ENCODE data around the gene IQGAP2.
"Not testable (repeated sequence)": the region's sequence is repeated elsewhere in the genome, so short reads cannot be mapped to it uniquely, and the experiment has no call there.

Gene IQGAP2

GRCh38 chr5:76402886-76403765 lies at the start of gene IQGAP2:
TSS of gene IQGAP2 (plus strand) at chr5:76403285. CDS start at chr5:76403546, 261 bp downstream.
- Histone ChIP-seq H3K9ac (ENCODE audit: low read length in 2 of 2) (peak within 1 kb of the TSS; percentile 29 to 42), H3K4me3 (ENCODE audit: low read length in 2 of 2) (peak within 1 kb of the TSS; percentile 63 to 73), H3K9me3 (ENCODE audit: control insufficient read depth in 2 of 2, low read length in 2 of 2) (no peaks in the 10 kb centered on the region), H3K27me3 (ENCODE audit: control insufficient read depth in 1 of 2, insufficient read depth in 2 of 2, low read length in 2 of 2) (peaks cover 2 to 11% of the 10 kb centered on the region in 2 donors), H3K4me1 (ENCODE audit: control insufficient read depth, insufficient read depth, low read length) (peaks cover 8% of the 10 kb centered on the region), H3K27ac (ENCODE audit: low read length) (peak within 1 kb of the TSS; percentile 11), H3K36me3 (ENCODE audit: control insufficient read depth in 2 of 2, insufficient read depth in 2 of 2, low read length in 2 of 2) (no peaks in the 10 kb centered on the region)

- H3K9me3 ChIP-seq (ENCODE audit: control insufficient read depth in 2 of 2, low read length in 2 of 2), result no peaks in the 10 kb centered on the region
- H3K27ac ChIP-seq (ENCODE audit: low read length), result no peak overlapping the region
- H3K27me3 ChIP-seq (ENCODE audit: control insufficient read depth in 1 of 2, insufficient read depth in 2 of 2, low read length in 2 of 2), result no peaks in the 10 kb centered on the region
- no peaks in the 10 kb centered on the region for H3K4me1 ChIP-seq (ENCODE audit: control insufficient read depth, insufficient read depth, low read length)
- H3K9ac ChIP-seq (ENCODE audit: low read length in 2 of 2), result no peak overlapping the region
- H3K36me3 ChIP-seq (ENCODE audit: control insufficient read depth in 2 of 2, insufficient read depth in 2 of 2, low read length in 2 of 2), result no peaks in the 10 kb centered on the region
- H3K4me3 ChIP-seq (ENCODE audit: low read length in 2 of 2), result no peak overlapping the region
Measured at GRCh38 chr5:76356887-76357286, 46.2 kb upstream of the IQGAP2 start.

GRCh38 chr5:76363352-76364225 lies 39.5 kb upstream of the IQGAP2 start:
- Histone ChIP-seq H3K9me3 (ENCODE audit: control insufficient read depth in 2 of 2, low read length in 2 of 2) (no peaks in the 10 kb centered on the region), H3K27ac (ENCODE audit: low read length) (no peak overlapping the region), H3K4me3 (ENCODE audit: low read length in 2 of 2) (no peak overlapping the region), H3K9ac (ENCODE audit: low read length in 2 of 2) (no peak overlapping the region), H3K27me3 (ENCODE audit: control insufficient read depth in 1 of 2, insufficient read depth in 2 of 2, low read length in 2 of 2) (no peaks in the 10 kb centered on the region), H3K36me3 (ENCODE audit: control insufficient read depth in 2 of 2, insufficient read depth in 2 of 2, low read length in 2 of 2) (no peaks in the 10 kb centered on the region), H3K4me1 (ENCODE audit: control insufficient read depth, insufficient read depth, low read length) (no peaks in the 10 kb centered on the region)

GRCh38 chr5:76364226-76364589 lies 38.9 kb upstream of the IQGAP2 start:
- H3K4me1 ChIP-seq (ENCODE audit: control insufficient read depth, insufficient read depth, low read length), result no peaks in the 10 kb centered on the region
- no peak overlapping the region for H3K4me3 ChIP-seq (ENCODE audit: low read length in 2 of 2)
- no peaks in the 10 kb centered on the region for H3K27me3 ChIP-seq (ENCODE audit: control insufficient read depth in 1 of 2, insufficient read depth in 2 of 2, low read length in 2 of 2)
- H3K9me3 ChIP-seq (ENCODE audit: control insufficient read depth in 2 of 2, low read length in 2 of 2), result no peaks in the 10 kb centered on the region
- no peak overlapping the region for H3K27ac ChIP-seq (ENCODE audit: low read length)
- H3K36me3 ChIP-seq (ENCODE audit: control insufficient read depth in 2 of 2, insufficient read depth in 2 of 2, low read length in 2 of 2), result no peaks in the 10 kb centered on the region
- H3K9ac ChIP-seq (ENCODE audit: low read length in 2 of 2), result no peak overlapping the region

GRCh38 chr5:76365561-76365960 lies 37.5 kb upstream of the IQGAP2 start:
- no peaks in the 10 kb centered on the region for H3K4me1 ChIP-seq (ENCODE audit: control insufficient read depth, insufficient read depth, low read length)
- no peaks in the 10 kb centered on the region for H3K36me3 ChIP-seq (ENCODE audit: control insufficient read depth in 2 of 2, insufficient read depth in 2 of 2, low read length in 2 of 2)
- no peaks in the 10 kb centered on the region for H3K9me3 ChIP-seq (ENCODE audit: control insufficient read depth in 2 of 2, low read length in 2 of 2)
- H3K27me3 ChIP-seq (ENCODE audit: control insufficient read depth in 1 of 2, insufficient read depth in 2 of 2, low read length in 2 of 2), result no peaks in the 10 kb centered on the region
- no peak overlapping the region for H3K9ac ChIP-seq (ENCODE audit: low read length in 2 of 2)
- no peak overlapping the region for H3K27ac ChIP-seq (ENCODE audit: low read length)
- no peak overlapping the region for H3K4me3 ChIP-seq (ENCODE audit: low read length in 2 of 2)

DNA sequence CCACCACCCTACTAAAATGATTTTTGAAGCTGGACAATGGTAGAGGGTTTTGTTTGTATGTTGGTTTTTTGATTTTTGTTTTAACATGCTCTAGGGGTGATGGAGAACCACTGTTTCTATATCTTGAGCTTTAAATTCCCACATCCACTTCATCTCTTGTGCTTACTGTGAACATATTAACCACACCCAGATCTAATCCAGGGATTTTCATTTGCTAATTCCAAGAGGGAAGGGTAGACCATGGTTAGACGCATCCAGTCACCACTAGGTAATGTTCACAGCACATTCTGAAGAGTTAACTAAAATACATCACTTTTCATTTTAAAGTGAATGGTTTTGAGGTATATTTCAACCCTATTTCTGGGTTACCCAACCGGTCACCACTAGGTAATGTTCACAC lies 36.5 kb upstream of the IQGAP2 start:
- no peak overlapping the region for H3K4me3 ChIP-seq (ENCODE audit: low read length in 2 of 2)
- H3K27me3 ChIP-seq (ENCODE audit: control insufficient read depth in 1 of 2, insufficient read depth in 2 of 2, low read length in 2 of 2), result no peaks in the 10 kb centered on the region
- no peaks in the 10 kb centered on the region for H3K9me3 ChIP-seq (ENCODE audit: control insufficient read depth in 2 of 2, low read length in 2 of 2)
- H3K9ac ChIP-seq (ENCODE audit: low read length in 2 of 2), result no peak overlapping the region
- H3K36me3 ChIP-seq (ENCODE audit: control insufficient read depth in 2 of 2, insufficient read depth in 2 of 2, low read length in 2 of 2), result no peaks in the 10 kb centered on the region
- H3K4me1 ChIP-seq (ENCODE audit: control insufficient read depth, insufficient read depth, low read length), result no peaks in the 10 kb centered on the region
- H3K27ac ChIP-seq (ENCODE audit: low read length), result no peak overlapping the region

DNA sequence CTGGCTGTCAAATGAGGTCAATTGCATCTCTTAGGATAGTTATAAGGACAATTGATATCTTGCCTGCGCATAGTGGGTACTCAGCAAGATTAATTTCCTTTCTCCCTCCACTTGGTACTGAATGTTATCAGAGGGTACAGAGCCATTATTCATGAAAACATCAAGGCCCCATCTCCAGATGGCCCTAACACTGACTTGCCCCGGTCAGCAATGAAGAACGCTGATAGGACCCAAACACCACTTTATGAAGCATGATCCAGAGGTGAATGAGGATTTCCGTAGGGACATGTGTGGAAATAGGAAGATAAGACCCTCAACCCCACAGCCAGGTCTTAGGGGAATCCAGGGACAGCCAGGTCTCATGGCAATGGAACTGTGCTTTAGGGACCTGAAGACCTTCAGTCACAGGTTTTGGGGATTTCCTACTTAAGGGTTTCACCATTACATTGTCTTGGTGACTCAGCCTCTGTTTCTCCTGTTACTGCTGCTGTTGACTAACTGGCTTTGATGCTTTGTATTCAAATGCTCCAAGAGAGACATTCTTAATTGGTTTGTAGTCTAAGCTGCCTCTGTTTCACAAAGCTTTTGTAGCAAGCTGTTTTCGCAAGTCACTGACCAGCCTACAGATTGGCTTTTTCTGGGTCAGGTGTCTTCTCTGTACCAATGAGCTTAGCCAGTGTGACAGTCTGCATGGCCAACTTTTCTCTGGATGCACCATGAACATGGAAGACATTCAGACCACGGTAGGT lies 35.3 kb upstream of the IQGAP2 start:
- Histone ChIP-seq H3K27ac (ENCODE audit: low read length) (no peak overlapping the region), H3K4me3 (ENCODE audit: low read length in 2 of 2) (no peak overlapping the region), H3K36me3 (ENCODE audit: control insufficient read depth in 2 of 2, insufficient read depth in 2 of 2, low read length in 2 of 2) (no peaks in the 10 kb centered on the region), H3K9ac (ENCODE audit: low read length in 2 of 2) (no peak overlapping the region), H3K27me3 (ENCODE audit: control insufficient read depth in 1 of 2, insufficient read depth in 2 of 2, low read length in 2 of 2) (no peaks in the 10 kb centered on the region), H3K9me3 (ENCODE audit: control insufficient read depth in 2 of 2, low read length in 2 of 2) (no peaks in the 10 kb centered on the region), H3K4me1 (ENCODE audit: control insufficient read depth, insufficient read depth, low read length) (no peaks in the 10 kb centered on the region)

DNA sequence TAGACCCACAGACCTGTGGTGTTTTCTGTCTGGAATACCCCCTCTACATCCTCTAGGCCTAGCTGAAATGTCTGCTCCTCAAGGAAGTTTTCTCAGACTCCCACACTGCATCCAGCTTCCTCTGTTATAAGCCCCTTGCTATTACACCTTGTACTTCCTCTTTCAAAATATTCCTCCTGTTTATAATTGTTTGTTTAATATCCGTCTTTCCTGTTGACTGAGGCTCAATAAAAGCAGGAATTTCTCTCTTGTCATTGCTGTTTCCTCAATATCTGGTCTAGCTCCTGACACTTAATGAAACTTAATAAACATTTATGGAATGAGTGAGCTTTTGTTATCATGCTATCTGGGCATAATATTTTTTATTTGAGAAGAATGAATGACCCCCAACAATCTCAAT lies 34.1 kb upstream of the IQGAP2 start:
- Histone ChIP-seq H3K9ac (ENCODE audit: low read length in 2 of 2) (no peak overlapping the region), H3K27me3 (ENCODE audit: control insufficient read depth in 1 of 2, insufficient read depth in 2 of 2, low read length in 2 of 2) (no peaks in the 10 kb centered on the region), H3K4me3 (ENCODE audit: low read length in 2 of 2) (no peak overlapping the region), H3K9me3 (ENCODE audit: control insufficient read depth in 2 of 2, low read length in 2 of 2) (no peaks in the 10 kb centered on the region), H3K36me3 (ENCODE audit: control insufficient read depth in 2 of 2, insufficient read depth in 2 of 2, low read length in 2 of 2) (no peaks in the 10 kb centered on the region), H3K4me1 (ENCODE audit: control insufficient read depth, insufficient read depth, low read length) (no peaks in the 10 kb centered on the region), H3K27ac (ENCODE audit: low read length) (no peak overlapping the region)

- not testable (repeated sequence) for H3K4me1 ChIP-seq (ENCODE audit: control insufficient read depth, insufficient read depth, low read length); H3K27ac ChIP-seq (ENCODE audit: low read length); H3K27me3 ChIP-seq (ENCODE audit: control insufficient read depth in 1 of 2, insufficient read depth in 2 of 2, low read length in 2 of 2); H3K4me3 ChIP-seq (ENCODE audit: low read length in 2 of 2); H3K36me3 ChIP-seq (ENCODE audit: control insufficient read depth in 2 of 2, insufficient read depth in 2 of 2, low read length in 2 of 2); H3K9ac ChIP-seq (ENCODE audit: low read length in 2 of 2); H3K9me3 ChIP-seq (ENCODE audit: control insufficient read depth in 2 of 2, low read length in 2 of 2)
Measured at GRCh38 chr5:76369668-76370067, 33.4 kb upstream of the IQGAP2 start.

DNA sequence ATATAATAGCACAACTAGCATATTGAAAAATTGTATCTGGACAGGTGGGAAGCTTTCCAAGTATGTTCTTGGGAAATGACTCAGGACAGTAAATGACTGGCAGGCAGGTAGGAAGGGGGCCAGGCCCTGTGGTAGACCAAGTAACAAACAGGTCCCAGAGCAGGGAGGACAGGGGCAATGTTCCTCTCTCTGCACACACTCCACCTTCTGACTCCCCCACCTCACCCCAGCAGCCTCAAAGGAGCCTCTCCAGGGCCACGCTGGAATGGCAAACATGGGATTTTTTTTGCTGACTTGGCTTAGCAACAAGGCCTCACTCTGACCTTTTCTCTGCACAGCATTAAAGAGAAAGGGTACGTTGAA lies 31.1 kb upstream of the IQGAP2 start:
- H3K36me3 ChIP-seq (ENCODE audit: control insufficient read depth in 2 of 2, insufficient read depth in 2 of 2, low read length in 2 of 2), result no peaks in the 10 kb centered on the region
- no peak overlapping the region for H3K4me3 ChIP-seq (ENCODE audit: low read length in 2 of 2)
- no peaks in the 10 kb centered on the region for H3K4me1 ChIP-seq (ENCODE audit: control insufficient read depth, insufficient read depth, low read length)
- no peaks in the 10 kb centered on the region for H3K9me3 ChIP-seq (ENCODE audit: control insufficient read depth in 2 of 2, low read length in 2 of 2)
- no peak overlapping the region for H3K9ac ChIP-seq (ENCODE audit: low read length in 2 of 2)
- no peaks in the 10 kb centered on the region for H3K27me3 ChIP-seq (ENCODE audit: control insufficient read depth in 1 of 2, insufficient read depth in 2 of 2, low read length in 2 of 2)
- H3K27ac ChIP-seq (ENCODE audit: low read length), result no peak overlapping the region

Measured in stomach smooth muscle (tissue), 2 donors.